Measurements from ENCODE around the gene ARHGEF10L.

- TF ChIP-seq CTCF (IDR thresholded peaks at IDR 0.05): no peak
- TF ChIP-seq POLR2A (IDR thresholded peaks at IDR 0.05): no peak
Observed at GRCh38 chr1:17742583-17742982, 203.1 kb downstream of the ARHGEF10L start.

Data from Peyer's patch (tissue), 4 donors.